ENCODE results near the gene CLHC1.
"Not testable (repeated sequence)": the region's sequence is repeated elsewhere in the genome, so short reads cannot be mapped to it uniquely, and the experiment has no call there.

DNA sequence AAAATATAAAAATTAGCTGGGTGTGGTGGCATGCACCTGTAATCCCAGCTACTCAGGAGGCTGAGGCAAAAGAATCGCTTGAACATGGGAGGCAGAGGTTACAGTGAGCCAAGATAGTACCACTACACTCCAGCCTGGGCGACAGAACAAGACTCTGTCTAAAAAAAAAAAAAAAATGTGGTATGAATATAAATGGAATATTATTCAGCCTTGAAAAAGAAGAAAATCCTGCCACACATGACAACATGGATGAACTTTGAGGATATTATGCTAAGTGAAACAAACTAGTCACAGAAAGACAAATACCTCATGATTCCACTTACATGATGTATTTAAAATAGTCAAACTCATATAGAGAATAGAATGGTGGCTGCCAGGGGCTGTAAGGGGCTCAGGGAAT lies 88.4 kb downstream of the CLHC1 start:
- not testable (repeated sequence) for TF ChIP-seq POLR2A (IDR thresholded peaks at IDR 0.05; ENCODE audit: low read length); GATA1 (IDR thresholded peaks at IDR 0.05; ENCODE audit: low read depth, low read length)

Measured in erythroblast (primary cell).